ENCODE data around the gene VTCN1. TPM values are rescaled to one million over a fixed set of nuclear protein-coding genes. Genes with fewer than 3 reads are reported as not detected.
"Not testable (repeated sequence)": the region's sequence is repeated elsewhere in the genome, so short reads cannot be mapped to it uniquely, and the experiment has no call there.

Gene VTCN1
- 1 to 10 TPM; 4.0 to 7.8 TPM for total RNA-seq

- no peaks in the 10 kb centered on the region for H3K4me1 ChIP-seq (replicated peaks)
- H3K4me3 ChIP-seq: no peak within 1 kb of the TSS
- intact Hi-C loops (cut with DNase I): no loop called here
- H3K9me3 ChIP-seq: no peaks in the 10 kb centered on the region
- WGBS: 42% methylated on average over 8 of the region's 8 CpGs
- DNase-seq (ENCODE audit: low spot score): peak; percentile 74
- TF ChIP-seq CTCF (IDR thresholded peaks at IDR 0.05) (no peak), POLR2A (IDR thresholded peaks at IDR 0.05) (peak; percentile 39), POLR2AphosphoS5 (IDR thresholded peaks at IDR 0.05) (peak; percentile 44)
- H3K36me3 ChIP-seq: no peaks in the 10 kb centered on the region
- no peak within 1 kb of the TSS for H3K27ac ChIP-seq
- H3K27me3 ChIP-seq (replicated peaks; ENCODE audit: insufficient read depth): no peaks in the 10 kb centered on the region
These were observed at the start of gene VTCN1 for GRCh38 chr1:117210831-117211261. VTCN1 (minus strand) TSS chr1:117210927; CDS start chr1:117210855, 72 bp downstream.

- TF ChIP-seq POLR2A (IDR thresholded peaks at IDR 0.05) (no peak), CTCF (IDR thresholded peaks at IDR 0.05) (no peak), POLR2AphosphoS5 (IDR thresholded peaks at IDR 0.05) (no peak)
- Histone ChIP-seq H3K9me3 (no peaks in the 10 kb centered on the region), H3K4me1 (replicated peaks) (no peaks in the 10 kb centered on the region), H3K27me3 (replicated peaks; ENCODE audit: insufficient read depth) (no peaks in the 10 kb centered on the region), H3K27ac (no peak overlapping the region), H3K36me3 (no peaks in the 10 kb centered on the region), H3K4me3 (no peak overlapping the region)
- no peak for DNase-seq (ENCODE audit: low spot score)
- intact Hi-C loops (cut with DNase I): no loop called here
- WGBS: 100% methylated on average over 3 of the region's 3 CpGs
These were observed 48.1 kb upstream of the VTCN1 start for GRCh38 chr1:117258791-117259190.

- not testable (repeated sequence) for H3K36me3 ChIP-seq; DNase-seq (ENCODE audit: low spot score)
These were observed 47.3 kb upstream of the VTCN1 start for GRCh38 chr1:117258075-117258474.

GRCh38 chr1:117257291-117257690 is 46.6 kb upstream of the VTCN1 start:
- TF ChIP-seq POLR2AphosphoS5 (IDR thresholded peaks at IDR 0.05) (no peak), CTCF (IDR thresholded peaks at IDR 0.05) (no peak), POLR2A (IDR thresholded peaks at IDR 0.05) (no peak)
- intact Hi-C loops (cut with DNase I): no loop called here
- Histone ChIP-seq H3K9me3 (no peaks in the 10 kb centered on the region), H3K27me3 (replicated peaks; ENCODE audit: insufficient read depth) (no peaks in the 10 kb centered on the region), H3K36me3 (no peaks in the 10 kb centered on the region), H3K4me1 (replicated peaks) (no peaks in the 10 kb centered on the region), H3K27ac (no peak overlapping the region), H3K4me3 (no peak overlapping the region)
- no peak for DNase-seq (ENCODE audit: low spot score)

More at GRCh38 chr1:117258075-117258474, 47.3 kb upstream of the VTCN1 start:
- H3K4me1 ChIP-seq (replicated peaks); H3K27me3 ChIP-seq (replicated peaks; ENCODE audit: insufficient read depth); H3K4me3 ChIP-seq; H3K27ac ChIP-seq; intact Hi-C loops (cut with DNase I); H3K9me3 ChIP-seq: not testable (repeated sequence)

GRCh38 chr1:117250061-117250606 is 39.4 kb upstream of the VTCN1 start:
- DNase-seq (ENCODE audit: low spot score): no peak
- no peaks in the 10 kb centered on the region for H3K36me3 ChIP-seq
- H3K4me1 ChIP-seq (replicated peaks): no peaks in the 10 kb centered on the region
- intact Hi-C loops (cut with DNase I): no loop called here
- H3K27me3 ChIP-seq (replicated peaks; ENCODE audit: insufficient read depth): no peaks in the 10 kb centered on the region
- no peak for TF ChIP-seq POLR2A (IDR thresholded peaks at IDR 0.05)
- TF ChIP-seq POLR2AphosphoS5 (IDR thresholded peaks at IDR 0.05): no peak
- TF ChIP-seq CTCF (IDR thresholded peaks at IDR 0.05): no peak
- H3K27ac ChIP-seq: no peak overlapping the region
- no peak overlapping the region for H3K4me3 ChIP-seq
- no peaks in the 10 kb centered on the region for H3K9me3 ChIP-seq

All from prostate gland (tissue), 2 donors.